ENCODE data around the gene FAR2.

The FAR2 gene

DNA sequence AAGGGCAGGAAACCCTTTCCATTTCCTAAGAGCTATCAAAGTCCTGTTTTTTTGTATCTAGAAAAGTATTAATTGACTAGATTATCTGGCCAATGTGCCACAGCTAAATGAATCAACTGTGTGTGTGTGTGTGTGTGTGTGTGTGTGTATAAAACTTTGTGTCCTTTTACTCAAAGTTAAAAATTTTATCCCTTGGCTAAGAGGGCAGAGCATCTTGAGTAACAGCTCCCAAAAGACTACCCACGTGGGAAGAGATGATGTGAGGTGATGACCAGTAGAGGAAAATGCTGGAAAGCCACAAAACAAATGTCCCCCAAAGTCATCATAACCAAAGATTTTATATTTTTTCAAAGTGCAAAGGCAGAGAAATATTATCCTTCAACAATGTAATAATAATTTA lies 90.3 kb downstream of the FAR2 start:
- TF ChIP-seq, protein P1, sequence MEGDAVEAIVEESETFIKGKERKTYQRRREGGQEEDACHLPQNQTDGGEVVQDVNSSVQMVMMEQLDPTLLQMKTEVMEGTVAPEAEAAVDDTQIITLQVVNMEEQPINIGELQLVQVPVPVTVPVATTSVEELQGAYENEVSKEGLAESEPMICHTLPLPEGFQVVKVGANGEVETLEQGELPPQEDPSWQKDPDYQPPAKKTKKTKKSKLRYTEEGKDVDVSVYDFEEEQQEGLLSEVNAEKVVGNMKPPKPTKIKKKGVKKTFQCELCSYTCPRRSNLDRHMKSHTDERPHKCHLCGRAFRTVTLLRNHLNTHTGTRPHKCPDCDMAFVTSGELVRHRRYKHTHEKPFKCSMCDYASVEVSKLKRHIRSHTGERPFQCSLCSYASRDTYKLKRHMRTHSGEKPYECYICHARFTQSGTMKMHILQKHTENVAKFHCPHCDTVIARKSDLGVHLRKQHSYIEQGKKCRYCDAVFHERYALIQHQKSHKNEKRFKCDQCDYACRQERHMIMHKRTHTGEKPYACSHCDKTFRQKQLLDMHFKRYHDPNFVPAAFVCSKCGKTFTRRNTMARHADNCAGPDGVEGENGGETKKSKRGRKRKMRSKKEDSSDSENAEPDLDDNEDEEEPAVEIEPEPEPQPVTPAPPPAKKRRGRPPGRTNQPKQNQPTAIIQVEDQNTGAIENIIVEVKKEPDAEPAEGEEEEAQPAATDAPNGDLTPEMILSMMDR (conservative IDR thresholded peaks at IDR 0.05) = no peak
- no peak for TF ChIP-seq ZFX (IDR thresholded peaks at IDR 0.05)
- H3K27ac ChIP-seq = no peak overlapping the region

DNA sequence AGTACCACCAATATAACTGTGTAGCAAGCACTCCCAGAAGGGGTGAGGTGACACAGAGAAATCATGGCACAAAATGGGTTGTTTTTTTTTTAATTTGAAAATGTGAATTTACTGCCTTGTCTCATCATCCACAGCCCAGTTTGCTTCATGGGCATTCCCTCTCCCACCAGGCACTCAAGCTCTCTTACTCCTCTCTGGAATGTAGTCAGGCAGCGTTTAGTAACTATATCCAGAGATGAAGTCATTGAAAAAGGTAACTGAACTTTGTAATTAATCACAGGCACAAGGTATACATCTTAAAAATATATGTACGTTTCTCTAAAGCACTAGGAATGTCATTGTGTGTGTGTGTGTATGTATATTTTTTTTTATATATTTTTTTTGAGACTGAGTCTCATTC lies 91.4 kb downstream of the FAR2 start:
- no peak for TF ChIP-seq ZFX (IDR thresholded peaks at IDR 0.05)
- TF ChIP-seq, protein P1 (conservative IDR thresholded peaks at IDR 0.05) = no peak

DNA sequence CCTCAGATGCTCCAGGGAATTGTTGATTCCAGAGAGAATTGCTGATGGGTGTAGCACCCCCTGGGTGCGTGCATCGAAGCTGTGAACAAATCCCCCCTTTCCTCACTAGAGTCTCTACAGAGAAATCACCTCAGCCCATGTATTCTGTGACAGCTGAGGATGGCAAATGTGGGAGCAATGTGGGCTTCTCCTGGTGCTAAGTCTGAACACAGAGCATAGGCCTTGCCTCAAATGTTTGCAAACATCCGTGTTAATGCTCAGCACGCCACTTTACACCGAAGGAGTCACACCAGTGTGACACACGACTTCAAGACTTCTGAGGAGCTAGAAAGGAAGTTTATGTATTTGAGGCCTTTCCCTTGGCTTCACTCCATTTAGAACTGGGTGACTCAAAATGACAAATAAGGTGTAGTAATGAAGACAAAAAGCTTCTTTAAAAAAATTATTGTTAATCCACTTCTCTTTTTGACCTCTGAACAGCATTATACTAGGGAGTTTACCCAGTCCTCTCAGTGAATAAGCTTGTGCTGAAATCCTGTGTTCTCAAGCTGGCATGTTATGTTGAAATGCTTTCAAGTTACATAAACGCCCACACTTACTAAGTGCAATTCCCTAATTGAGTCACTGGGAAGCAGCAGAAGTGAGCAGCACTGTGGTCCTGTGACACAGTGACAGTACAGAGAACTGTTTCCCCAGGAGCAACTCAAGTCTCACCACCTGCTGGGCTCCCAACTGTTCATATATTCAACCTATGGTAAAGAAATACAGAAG lies 92.9 kb downstream of the FAR2 start:
- H3K27ac ChIP-seq = no peak overlapping the region
- TF ChIP-seq, protein P1 (conservative IDR thresholded peaks at IDR 0.05) = no peak
- TF ChIP-seq ZFX (IDR thresholded peaks at IDR 0.05) = no peak

More for the DNA sequence above, 91.4 kb downstream of the FAR2 start:
- no peak overlapping the region for H3K27ac ChIP-seq

DNA sequence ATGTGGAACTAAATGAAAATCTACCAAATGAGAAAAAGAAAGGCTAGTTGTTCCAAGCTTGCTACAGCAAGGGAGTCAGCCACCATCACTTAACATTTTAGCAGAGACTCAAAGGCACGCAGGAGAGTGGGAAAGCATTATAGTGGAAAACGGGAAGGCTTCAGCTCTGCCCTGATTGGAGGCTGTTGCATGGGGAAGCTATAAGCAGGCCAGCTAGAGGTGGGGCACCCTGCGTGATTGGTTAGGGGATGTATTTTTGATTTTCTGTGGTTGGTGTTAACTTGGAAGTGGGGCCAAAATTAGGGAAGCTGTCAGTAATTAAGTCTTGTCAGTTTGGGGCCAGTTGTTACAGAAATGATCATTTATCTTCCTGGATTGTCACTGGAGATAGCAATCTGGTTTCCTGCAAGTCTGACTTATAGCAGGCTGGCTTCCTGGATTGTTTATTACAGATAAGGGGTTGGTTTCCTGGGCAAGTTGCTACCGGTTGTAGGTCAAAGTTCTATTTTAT lies 93.9 kb downstream of the FAR2 start:
- no peak for TF ChIP-seq ZFX (IDR thresholded peaks at IDR 0.05)
- TF ChIP-seq, protein P1 (conservative IDR thresholded peaks at IDR 0.05) = no peak
- H3K27ac ChIP-seq = no peak overlapping the region

DNA sequence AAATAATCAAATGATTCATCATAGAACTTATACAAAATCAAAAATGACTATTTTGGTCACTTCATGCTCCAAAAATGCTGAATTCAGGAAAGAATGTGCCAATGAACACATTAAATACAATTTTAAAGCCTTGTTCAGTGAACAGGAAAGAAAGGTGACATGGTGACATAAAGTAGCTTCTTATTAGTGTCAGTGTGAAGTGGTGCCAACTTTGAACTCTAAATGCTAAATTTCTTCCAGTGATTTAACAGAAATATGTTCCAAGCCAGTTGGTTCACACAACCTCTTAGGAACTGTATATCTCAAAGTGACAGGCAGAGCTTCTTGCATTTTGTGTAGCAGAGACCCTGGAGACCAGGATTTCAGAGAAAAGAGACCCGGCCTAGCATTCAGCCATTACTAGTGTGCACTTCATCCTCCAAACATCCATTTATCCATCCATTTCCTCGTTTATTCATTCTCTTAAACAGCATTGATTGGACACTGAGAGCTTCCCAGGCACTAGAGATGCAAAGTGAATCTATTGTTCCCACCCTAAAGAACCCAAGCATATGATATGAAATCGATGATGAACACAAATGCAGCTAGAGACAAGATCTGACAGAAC lies 95.2 kb downstream of the FAR2 start:
- H3K27ac ChIP-seq = no peak overlapping the region
- no peak for TF ChIP-seq ZFX (IDR thresholded peaks at IDR 0.05)
- TF ChIP-seq, protein P1 (conservative IDR thresholded peaks at IDR 0.05) = no peak

DNA sequence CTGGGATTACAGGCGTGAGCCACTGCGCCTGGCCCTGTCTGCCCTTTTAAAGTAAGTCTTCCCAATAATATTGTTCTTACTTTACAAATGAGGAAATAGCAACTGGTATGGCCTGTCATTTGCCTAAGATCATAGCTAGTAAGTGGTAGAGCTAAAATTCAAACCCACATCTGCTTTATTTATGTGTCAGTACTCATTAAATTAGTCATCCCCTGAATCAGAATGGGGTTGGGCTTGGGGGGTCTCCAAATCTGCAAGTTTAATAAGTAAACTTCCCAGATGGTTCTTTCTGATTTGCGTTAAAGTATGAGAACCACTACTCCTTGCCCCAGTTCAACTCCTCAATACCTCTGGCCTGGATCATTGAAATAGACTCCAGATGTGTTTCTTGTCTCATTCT lies 96.2 kb downstream of the FAR2 start:
- no peak overlapping the region for H3K27ac ChIP-seq
- TF ChIP-seq, protein P1 (conservative IDR thresholded peaks at IDR 0.05) = no peak
- TF ChIP-seq ZFX (IDR thresholded peaks at IDR 0.05) = no peak

DNA sequence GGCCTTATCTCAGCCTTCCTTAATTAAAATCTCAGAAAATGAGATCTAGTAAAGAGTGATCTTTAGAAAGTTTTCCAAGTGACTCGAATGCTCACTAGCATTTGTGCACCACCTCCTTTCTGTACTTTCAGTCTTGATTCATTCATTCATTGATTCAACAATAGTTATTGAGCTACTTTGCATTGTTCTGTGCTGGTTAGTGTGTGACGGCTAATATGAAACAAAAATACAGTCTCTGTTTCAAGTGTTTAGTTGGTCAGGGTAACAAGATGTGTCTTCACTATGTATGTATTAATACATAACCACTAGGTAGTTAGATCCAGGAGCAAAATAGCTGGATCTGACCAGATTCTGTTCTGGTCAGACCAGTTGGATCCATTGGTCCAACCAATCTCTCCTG lies 100.9 kb downstream of the FAR2 start:
- TF ChIP-seq, protein P1 (conservative IDR thresholded peaks at IDR 0.05) = no peak
- TF ChIP-seq ZFX (IDR thresholded peaks at IDR 0.05) = no peak
- no peak overlapping the region for H3K27ac ChIP-seq
